Heart left ventricle (tissue), 16 donors: ENCODE results near the gene AGPAT2. TPM values are rescaled to one million over a fixed set of nuclear protein-coding genes. Genes with fewer than 3 reads are reported as not detected.

Source experiments
- ATAC-seq, 4 donors: fragments of 200-7000 bp; cut with Tn5 transposase; one replicate each; pipeline ENCODE4 v1.9.1; 2020 to 2022; ENCODE audit warnings: moderate library complexity in 4 of 4, mild to moderate bottlenecking in 3 of 4, moderate number of reproducible peaks in 1 of 4
- DNase-seq, 5 donors: peaks; one replicate each; pipeline ENCODE4 v3.0.0-alpha.2; 2020
- H3K27ac ChIP-seq, 12 donors: fragments of 200-600 bp; sonication (generic) in 4 of 12; one replicate each; pipeline versions ENCODE4 v1.5.0 to v1.8.0; 2016 to 2022; ENCODE audit warnings: mild to moderate bottlenecking in 2 of 12
- H3K27me3 ChIP-seq, 9 donors: fragments of 200-600 bp; sonication (generic) in 2 of 9; one replicate each; pipeline versions ENCODE4 v1.5.1 to v1.8.0; 2016 to 2022; ENCODE audit warnings: mild to moderate bottlenecking in 3 of 9
- H3K36me3 ChIP-seq, 9 donors: fragments of 200-600 bp; sonication (generic) in 2 of 9; one replicate each; pipeline versions ENCODE4 v1.5.0 to v1.8.0; 2018 to 2022; ENCODE audit warnings: mild to moderate bottlenecking in 2 of 9
- H3K4me1 ChIP-seq, 12 donors: fragments of 200-600 bp; sonication (generic) in 4 of 12; one replicate each; pipeline versions ENCODE4 v1.5.0 to v1.8.0; 2016 to 2022; ENCODE audit warnings: mild to moderate bottlenecking in 3 of 12
- H3K4me3 ChIP-seq, 12 donors: fragments of 200-600 bp; sonication (generic) in 4 of 12; one replicate each; pipeline versions ENCODE4 v1.5.0 to v1.8.0; 2017 to 2022; ENCODE audit warnings: mild to moderate bottlenecking in 9 of 12, moderate library complexity in 4 of 12
- H3K9me3 ChIP-seq, 12 donors: fragments of 200-600 bp; sonication (generic) in 4 of 12; one replicate each; pipeline versions ENCODE4 v1.5.0 to v1.8.0; 2016 to 2022; ENCODE audit warnings: mild to moderate bottlenecking in 1 of 12
- POLR2A ChIP-seq, 2 donors: fragments of 450-650 bp; IDR thresholded peaks; one replicate each; pipeline ENCODE4 v1.6.1; 2017; ENCODE audit warnings: antibody characterized with exemption in 2 of 2, mild to moderate bottlenecking in 2 of 2, moderate library complexity in 2 of 2
- WGBS, 4 donors: extraction: QIAGEN DNeasy Blood & Tissue Kit in 2 of 4; methylation state at CpG; one replicate each; pipeline versions ENCODE4 v1.1.5 to v1.1.7; 2013 to 2018; 5-methylcytosine and 5-hydroxymethylcytosine counted together
- intact Hi-C, 10 donors: fragments of 100-400 bp; cut with DNase I; formaldehyde crosslinking; loops; one replicate each; pipeline versions ENCODE4 v1.11.1 to v1.14.2; 2022
- polyA plus RNA-seq, 2 donors: library from polyadenylated mRNA; stranded (reverse); fragments of 200-250 nt; gene quantifications; one replicate each; pipeline ENCODE4 v1.2.3, GENCODE V29; 2013
- total RNA-seq, 9 donors: library from RNA; depleted of rRNA in 2 of 9; stranded (reverse); fragments of >200 nt in 2 of 9; fragmentation: NEBNext Ultra II Directional in 3 of 9; extraction: Animal tissue kit (Norgen Biotek cat#: 25700) in 3 of 9; gene quantifications; one replicate each; pipeline versions ENCODE4 v1.1.0 to v1.2.4, GENCODE V29; 2016 to 2023
- TF ChIP-seq, protein P1 (sequence below), 12 donors: fragments of 200-600 bp; sonication (generic) in 4 of 12; IDR thresholded peaks; one replicate each; pipeline versions ENCODE4 v1.5.0 to v1.8.0; 2018 to 2022; ENCODE audit warnings: antibody characterized with exemption in 12 of 12, mild to moderate bottlenecking in 5 of 12
- donor health status: ischemic (EF 13 %, LVEDD 7.1; RV severe dilation, severe dysfunction).
- donor health status: healthy with polysubstance abuse.
- donor health status: DM: no; HTN: yes; CAD: no.
- donor health status: DM: no; HTN: no; CAD: no.
- donor health status: ischemic (EF 25% LVEDD 6.9; RV normal size, moderate dysfunction).
- donor health status: ischemic (EF 25% LVEDD 5.7; RV mildly dilated, moderate dysfunction).
- donor health status: healthy.
- donor health status: DM: yes; HTN: yes; CAD: no.
- donor health status: ischemic (EF 35%, LVEDD 5.7; RV mildly dilated, moderate dysfunction).
- donor health status: nonischemic (EF 11% LVEDD 7.7; RV severe dilation, severe dysfunction).
- donor health status: DM: yes; HTN: yes; CAD: no.
- donor health status: PGD.
- donor health status: ischemic (EF 29% LVEDD 5.4; RV normal size, mild dysfunction).
- donor health status: nonischemic (EF 23%, LVEDD 6.1; RV moderate dilation, normal function).

Gene AGPAT2
- total and polyA plus RNA-seq, 11 donors = 52.4 to 122 (median 69.3) TPM

DNA sequence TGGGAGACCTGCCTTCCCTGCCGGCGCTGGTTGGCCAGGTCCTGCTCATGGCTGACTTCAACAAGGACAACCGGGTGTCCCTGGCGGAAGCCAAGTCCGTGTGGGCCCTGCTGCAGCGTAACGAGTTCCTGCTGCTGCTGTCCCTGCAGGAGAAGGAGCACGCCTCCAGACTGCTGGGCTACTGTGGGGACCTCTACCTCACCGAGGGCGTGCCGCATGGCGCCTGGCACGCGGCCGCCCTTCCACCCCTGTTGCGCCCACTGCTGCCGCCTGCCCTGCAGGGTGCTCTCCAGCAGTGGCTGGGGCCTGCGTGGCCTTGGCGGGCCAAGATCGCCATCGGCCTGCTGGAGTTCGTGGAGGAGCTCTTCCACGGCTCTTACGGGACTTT lies 35.7 kb upstream of the AGPAT2 start:
- intact Hi-C loops = no loop called here
- Histone ChIP-seq H3K36me3 (peaks cover 3 to 59% (median 49%) of the 10 kb centered on the region in 9 donors), H3K9me3 (no peaks in the 10 kb centered on the region), H3K27me3 (no peaks in the 10 kb centered on the region), H3K4me3 (no peak overlapping the region), H3K4me1 (peaks cover 11 to 91% (median 58%) of the 10 kb centered on the region in 12 donors), H3K27ac (peak overlapping the region in 1 of 12 donors; percentile 61)
- 86 to 93% (median 88%) methylated on average over 11 to 24 of the region's 24 CpGs for WGBS, 4 donors
- ATAC-seq (no peak), DNase-seq (no peak)
- no peak for TF ChIP-seq POLR2A (IDR thresholded peaks at IDR 0.05)
- TF ChIP-seq, protein P1, sequence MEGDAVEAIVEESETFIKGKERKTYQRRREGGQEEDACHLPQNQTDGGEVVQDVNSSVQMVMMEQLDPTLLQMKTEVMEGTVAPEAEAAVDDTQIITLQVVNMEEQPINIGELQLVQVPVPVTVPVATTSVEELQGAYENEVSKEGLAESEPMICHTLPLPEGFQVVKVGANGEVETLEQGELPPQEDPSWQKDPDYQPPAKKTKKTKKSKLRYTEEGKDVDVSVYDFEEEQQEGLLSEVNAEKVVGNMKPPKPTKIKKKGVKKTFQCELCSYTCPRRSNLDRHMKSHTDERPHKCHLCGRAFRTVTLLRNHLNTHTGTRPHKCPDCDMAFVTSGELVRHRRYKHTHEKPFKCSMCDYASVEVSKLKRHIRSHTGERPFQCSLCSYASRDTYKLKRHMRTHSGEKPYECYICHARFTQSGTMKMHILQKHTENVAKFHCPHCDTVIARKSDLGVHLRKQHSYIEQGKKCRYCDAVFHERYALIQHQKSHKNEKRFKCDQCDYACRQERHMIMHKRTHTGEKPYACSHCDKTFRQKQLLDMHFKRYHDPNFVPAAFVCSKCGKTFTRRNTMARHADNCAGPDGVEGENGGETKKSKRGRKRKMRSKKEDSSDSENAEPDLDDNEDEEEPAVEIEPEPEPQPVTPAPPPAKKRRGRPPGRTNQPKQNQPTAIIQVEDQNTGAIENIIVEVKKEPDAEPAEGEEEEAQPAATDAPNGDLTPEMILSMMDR (IDR thresholded peaks at IDR 0.05) = no peak

DNA sequence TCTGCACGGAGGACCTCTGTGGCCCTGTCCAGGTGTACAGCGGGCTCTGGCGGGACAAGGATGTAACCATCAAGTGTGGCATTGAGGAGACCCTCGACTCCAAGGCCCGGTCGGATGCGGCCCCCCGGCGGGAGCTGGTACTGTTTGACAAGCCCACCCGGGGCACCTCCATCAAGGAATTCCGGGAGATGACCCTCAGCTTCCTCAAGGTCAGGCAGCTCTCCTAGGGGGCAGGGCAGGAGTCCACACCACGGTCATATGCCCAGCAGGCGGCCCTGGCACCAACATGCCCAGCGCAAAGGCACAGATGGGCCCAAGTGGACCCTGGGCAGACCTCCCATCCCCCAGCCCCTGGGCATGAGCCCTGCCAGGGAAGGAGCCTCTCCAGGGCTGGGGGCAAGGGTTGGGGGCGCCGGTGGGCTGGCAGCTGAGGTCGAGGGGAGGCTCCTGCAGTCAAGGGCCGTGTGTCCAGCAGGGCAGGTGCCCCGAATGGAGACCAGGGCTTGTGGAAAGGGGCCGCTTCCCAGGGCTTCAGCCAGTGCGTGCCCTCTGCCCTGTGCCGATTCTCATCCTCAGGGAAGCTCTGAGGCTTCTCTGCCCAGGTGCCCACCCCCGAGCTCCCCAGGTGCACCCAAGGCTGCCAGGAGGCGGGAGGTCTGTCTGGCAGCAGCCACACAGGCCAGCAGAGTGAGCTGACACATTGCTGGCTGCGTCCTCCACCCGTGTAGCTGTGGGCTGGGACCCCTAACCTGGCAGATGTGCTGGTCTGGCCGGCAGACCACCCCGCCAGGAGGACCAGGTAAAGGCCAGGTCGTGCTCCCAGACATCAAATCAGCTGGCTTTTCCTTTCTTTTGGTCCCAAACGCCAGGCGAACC lies 35.1 kb upstream of the AGPAT2 start:
- peaks cover 3 to 59% (median 49%) of the 10 kb centered on the region in 9 donors for H3K36me3 ChIP-seq
- DNase-seq = no peak
- peaks cover 11 to 89% (median 57%) of the 10 kb centered on the region in 12 donors for H3K4me1 ChIP-seq
- ATAC-seq = peak in 1 of 4 donors; percentile 1
- TF ChIP-seq POLR2A (IDR thresholded peaks at IDR 0.05) = no peak
- TF ChIP-seq, protein P1 (IDR thresholded peaks at IDR 0.05) = no peak
- H3K4me3 ChIP-seq = peak overlapping the region in 1 of 12 donors; percentile 6
- intact Hi-C loops = no loop called here
- H3K27me3 ChIP-seq = no peaks in the 10 kb centered on the region
- no peaks in the 10 kb centered on the region for H3K9me3 ChIP-seq
- WGBS, 4 donors = 74 to 84% (median 79%) methylated on average over 20 to 31 of the region's 31 CpGs
- H3K27ac ChIP-seq = peak overlapping the region in 8 of 12 donors; percentile 19 to 64 (median 51)

DNA sequence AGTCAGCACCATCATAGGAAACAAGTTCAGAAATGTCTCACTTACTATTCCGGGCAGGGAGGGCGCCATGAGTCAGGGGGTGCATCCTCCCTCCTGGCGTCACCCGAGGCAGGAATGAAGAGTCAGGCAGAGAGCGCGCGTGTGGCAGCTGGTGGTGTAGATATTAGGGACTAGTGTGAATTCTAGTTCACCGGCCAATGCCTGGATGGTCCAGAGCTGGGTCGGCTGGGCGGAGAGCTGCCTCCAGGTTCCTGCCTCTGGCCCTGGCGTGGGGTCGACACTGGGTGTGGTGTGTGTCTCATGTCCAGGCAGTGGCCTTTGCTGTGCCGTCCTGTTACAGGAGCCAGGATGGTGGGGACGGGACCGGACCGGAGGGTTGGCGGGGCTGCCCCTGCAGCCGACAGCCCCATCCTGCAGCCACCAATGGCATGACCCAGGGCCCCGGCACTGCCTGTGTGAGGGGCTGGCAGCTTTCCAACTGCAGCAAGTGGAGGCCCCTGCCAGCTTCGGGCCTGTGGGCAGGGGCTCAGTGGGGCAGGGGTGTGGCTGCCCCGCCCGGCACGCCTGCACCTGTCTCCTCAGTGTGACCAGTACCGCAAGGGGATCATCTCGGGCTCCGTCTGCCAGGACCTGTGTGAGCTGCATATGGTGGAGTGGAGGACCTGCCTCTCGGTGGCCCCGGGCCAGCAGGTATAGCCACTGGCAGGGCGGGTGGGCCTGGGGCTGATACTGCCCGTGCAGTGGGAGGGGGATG lies 34.3 kb upstream of the AGPAT2 start:
- no peaks in the 10 kb centered on the region for H3K9me3 ChIP-seq
- WGBS, 4 donors = 50 to 60% (median 53%) methylated on average over 10 to 30 of the region's 30 CpGs
- peak overlapping the region in 1 of 12 donors; percentile 6 for H3K4me3 ChIP-seq
- TF ChIP-seq, protein P1 (IDR thresholded peaks at IDR 0.05) = no peak
- no peak for TF ChIP-seq POLR2A (IDR thresholded peaks at IDR 0.05)
- H3K27ac ChIP-seq = peak overlapping the region in 11 of 12 donors; percentile 19 to 67 (median 50)
- H3K36me3 ChIP-seq = peaks cover 3 to 55% (median 47%) of the 10 kb centered on the region in 9 donors
- peaks cover 9 to 81% (median 50%) of the 10 kb centered on the region in 12 donors for H3K4me1 ChIP-seq
- ATAC-seq = peak; percentile 12 to 62 (median 35)
- H3K27me3 ChIP-seq = no peaks in the 10 kb centered on the region
- intact Hi-C loops = no loop called here
- DNase-seq = peak in 2 of 5 donors; percentile 24 to 79

DNA sequence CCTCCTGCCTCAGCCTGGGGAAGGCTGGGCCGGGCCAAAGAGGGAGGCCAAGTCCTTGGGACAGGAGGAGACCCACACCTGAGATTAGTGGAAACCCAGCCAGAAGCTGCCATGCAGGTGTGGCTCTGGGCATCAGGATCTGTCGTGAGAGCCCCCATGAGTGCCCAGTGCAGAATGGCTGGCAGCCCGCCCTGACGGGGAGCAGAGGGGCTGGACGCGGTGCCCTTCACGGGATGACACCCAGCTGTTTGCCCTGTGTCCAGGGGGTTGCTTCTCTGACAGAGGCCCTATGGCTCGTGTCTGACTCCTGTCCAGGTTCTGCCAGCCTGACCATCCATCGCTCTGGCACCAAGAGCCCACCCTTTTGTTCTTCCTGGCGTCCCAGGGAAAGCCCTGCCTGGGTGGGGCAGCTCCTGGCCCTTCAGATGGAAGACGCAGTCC lies 33.7 kb upstream of the AGPAT2 start:
- Histone ChIP-seq H3K9me3 (no peaks in the 10 kb centered on the region), H3K4me1 (peaks cover 6 to 76% (median 45%) of the 10 kb centered on the region in 12 donors), H3K36me3 (peaks cover 3 to 50% (median 41%) of the 10 kb centered on the region in 9 donors), H3K4me3 (no peak overlapping the region), H3K27me3 (no peaks in the 10 kb centered on the region), H3K27ac (peak overlapping the region; percentile 13 to 67 (median 54))
- no peak for DNase-seq
- peak in 2 of 4 donors; percentile 0 to 3 for ATAC-seq
- 40 to 63% (median 58%) methylated on average over 5 to 11 of the region's 11 CpGs for WGBS, 4 donors
- no peak for TF ChIP-seq POLR2A (IDR thresholded peaks at IDR 0.05)
- TF ChIP-seq, protein P1 (IDR thresholded peaks at IDR 0.05) = no peak
- intact Hi-C loops = no loop called here
